ENCODE results near the gene REM1.
"Not testable (repeated sequence)": the region's sequence is repeated elsewhere in the genome, so short reads cannot be mapped to it uniquely, and the experiment has no call there.

Gene REM1

DNA sequence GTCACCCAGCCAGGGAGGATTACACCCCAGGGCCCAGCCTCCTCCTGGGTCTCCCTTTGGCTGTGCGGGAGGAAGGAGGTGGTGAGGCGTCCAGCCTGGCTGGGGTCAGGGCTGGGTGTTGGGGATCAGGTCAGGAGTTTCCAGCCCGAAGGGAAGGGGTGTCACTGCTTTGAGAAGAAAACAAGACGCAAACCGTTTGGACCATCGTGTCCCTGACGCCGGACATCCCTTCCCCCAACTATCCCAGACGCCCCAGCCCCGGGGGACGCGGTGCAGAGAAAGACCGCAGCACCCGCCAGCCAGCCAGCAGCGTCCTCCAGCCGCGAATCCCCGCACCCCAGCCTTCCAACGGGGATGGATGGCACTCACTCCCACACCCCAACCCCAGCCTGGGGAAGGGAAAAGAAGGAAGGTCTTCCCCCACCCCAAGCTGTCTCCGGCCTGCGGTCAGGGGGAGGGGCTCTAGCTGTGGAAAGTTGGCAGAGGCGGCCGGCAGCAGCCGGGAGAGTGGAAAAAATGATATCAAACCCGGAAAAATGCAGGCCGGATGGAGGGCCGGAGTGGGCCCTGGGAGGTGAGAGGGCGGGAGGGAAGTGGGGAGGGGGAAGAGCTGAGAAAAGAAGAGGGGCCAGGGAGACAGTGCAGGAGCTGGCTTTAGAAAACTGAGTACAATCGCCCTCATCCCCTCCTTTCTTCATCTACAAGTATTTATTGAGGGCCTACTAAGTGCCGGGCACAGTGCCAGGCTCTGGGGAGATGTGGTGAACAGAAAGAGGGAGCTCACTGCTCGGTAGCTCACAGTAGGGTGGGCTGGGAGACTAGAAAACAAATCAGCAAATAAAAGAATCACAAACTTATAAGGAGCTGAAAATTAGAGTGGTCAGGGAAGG, 10.6 kb downstream of the REM1 start:
- no peak for DNase-seq

GRCh38 chr20:31488115-31488514, 13.0 kb downstream of the REM1 start:
- DNase-seq, result no peak

- DNase-seq, result no peak
Observed at GRCh38 chr20:31489152-31489551, 14.1 kb downstream of the REM1 start.

DNA sequence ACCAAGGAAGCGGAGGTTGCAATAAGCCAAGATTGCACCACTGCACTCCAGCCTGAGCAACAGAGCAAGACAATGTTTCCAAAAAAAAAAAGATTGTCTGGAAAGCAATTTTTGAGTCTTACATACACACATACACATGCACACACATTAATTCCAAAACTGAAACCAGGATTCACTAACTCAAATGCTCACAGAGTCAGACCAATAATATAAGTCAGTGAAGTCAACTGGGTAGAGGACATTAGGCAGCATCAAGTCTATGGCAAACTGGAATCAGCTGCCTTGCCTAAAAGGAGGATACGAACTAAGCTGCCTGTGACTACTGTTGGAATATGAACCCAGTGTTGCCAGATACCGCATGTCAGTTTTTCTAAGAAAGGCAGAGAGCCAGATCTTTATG, 15.7 kb downstream of the REM1 start:
- DNase-seq, result no peak

DNA sequence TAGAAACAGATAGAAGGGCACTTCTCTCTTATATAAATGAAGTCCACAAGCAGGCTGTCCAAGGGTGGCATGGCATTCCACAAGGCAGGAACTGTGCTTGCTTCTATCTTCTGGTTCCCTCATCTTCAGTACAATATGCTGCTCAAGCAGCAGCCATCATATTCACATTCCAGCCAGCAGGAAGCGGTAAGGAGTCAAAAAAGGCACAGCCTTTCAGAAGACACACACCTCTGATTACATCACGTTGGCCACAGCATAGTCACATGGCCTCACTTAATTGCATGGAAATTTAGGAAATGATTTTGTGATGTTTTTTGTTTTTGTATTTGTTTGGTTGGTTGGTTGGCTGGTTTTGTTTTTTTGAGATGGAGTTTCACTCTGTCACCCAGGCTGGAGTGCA, 19.0 kb downstream of the REM1 start:
- DNase-seq, result no peak

DNA sequence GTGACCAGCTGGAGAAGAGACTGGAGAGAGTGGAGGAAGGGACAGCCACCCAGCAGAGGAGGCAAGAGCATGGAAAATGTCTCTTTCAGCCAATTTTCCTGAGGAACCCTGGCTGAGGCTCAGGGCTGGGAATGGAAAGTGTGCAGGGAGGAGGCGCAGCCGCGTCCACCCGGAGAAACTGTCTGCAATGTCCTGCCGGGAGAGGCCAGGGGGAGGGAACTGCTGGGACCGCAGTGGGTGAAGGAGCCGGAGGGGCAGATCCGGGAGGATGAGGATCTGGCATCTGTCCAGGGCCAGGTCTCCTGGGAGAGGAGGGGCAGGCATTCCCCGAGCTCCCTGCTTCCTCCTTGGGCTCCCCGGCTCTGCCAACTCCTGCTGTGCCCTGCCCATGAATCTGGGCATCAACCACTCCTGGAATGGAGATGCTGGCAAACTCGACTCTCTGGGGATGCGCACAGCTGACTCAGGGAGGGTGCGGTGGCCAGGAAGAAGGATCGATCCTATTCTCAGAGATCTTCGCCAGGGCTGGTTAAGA, 21.7 kb downstream of the REM1 start:
- DNase-seq, result no peak

DNA sequence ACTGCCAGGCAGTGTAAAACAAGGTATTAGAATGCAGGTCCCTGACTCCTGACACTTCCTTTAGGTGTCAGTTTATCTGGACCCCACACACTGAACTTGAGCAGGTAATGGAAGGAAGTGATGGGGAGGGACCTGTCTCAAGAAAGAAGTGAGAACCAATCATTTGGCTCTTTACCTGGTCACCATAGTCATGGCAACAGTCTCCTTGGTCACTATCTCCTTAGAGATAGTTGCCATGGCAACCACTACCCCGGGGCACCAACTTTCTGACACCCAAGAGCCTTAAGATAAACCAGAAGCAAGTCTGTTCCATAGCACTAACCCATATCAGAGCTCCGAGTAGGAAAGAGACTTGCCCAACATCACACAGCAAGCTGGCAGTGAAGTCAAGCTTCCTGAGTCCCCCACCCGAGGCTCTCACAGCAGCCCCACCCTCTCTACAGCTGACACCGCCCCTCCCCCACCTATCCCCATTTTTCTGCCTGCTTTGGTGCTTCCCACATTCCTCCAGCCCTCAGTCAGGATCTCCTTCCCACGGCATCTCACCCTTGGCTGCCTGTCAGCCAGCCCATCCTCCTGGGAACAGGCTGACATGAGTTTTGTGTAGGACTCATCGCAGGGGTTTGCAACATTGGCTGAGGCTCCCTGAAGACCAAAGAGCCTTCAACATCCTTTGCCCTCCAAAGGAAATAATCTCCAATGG, 22.9 kb downstream of the REM1 start:
- no peak for DNase-seq

GRCh38 chr20:31500527-31500926, 25.4 kb downstream of the REM1 start:
- DNase-seq, result no peak

DNA sequence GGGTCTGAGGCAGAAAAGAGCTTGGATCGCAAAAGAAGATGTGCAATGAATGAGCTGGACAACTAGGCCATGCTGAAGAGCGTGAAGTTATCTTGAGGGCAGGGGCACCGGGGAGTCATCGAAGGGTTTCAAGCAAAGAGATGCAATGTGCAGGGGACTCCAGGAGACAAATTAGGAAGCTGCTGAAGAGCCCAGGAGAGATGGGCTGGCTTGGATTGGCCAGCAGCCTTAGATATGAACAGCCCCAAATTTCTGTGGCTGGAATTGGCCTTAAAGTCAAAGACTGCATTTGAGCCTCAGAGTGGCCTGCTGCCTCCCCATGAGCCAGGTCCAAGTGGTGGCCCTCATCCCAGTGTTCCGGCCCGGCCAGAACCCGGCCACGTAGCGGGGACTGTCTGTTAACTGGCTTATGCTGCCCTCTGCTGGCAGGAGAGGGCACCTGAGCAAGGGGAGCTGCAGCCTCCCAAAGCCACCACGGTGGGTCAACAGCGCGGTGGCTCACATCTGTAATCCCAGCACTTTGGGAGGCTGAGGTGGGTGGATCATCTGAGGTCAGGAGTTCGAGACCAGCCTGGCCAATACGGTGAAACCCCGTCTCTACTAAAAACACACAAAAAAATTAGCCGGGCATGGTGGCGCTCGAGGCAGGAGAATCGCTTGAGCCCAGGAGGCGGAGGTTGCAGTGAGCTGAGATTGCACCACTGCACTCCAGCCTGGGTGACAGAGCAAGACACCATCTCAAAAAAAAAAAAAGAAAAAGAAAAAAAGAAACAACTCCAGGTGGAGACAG, 28.0 kb downstream of the REM1 start:
- DNase-seq, result not testable (repeated sequence)

GRCh38 chr20:31505903-31506302, 30.8 kb downstream of the REM1 start:
- DNase-seq, result no peak

DNA sequence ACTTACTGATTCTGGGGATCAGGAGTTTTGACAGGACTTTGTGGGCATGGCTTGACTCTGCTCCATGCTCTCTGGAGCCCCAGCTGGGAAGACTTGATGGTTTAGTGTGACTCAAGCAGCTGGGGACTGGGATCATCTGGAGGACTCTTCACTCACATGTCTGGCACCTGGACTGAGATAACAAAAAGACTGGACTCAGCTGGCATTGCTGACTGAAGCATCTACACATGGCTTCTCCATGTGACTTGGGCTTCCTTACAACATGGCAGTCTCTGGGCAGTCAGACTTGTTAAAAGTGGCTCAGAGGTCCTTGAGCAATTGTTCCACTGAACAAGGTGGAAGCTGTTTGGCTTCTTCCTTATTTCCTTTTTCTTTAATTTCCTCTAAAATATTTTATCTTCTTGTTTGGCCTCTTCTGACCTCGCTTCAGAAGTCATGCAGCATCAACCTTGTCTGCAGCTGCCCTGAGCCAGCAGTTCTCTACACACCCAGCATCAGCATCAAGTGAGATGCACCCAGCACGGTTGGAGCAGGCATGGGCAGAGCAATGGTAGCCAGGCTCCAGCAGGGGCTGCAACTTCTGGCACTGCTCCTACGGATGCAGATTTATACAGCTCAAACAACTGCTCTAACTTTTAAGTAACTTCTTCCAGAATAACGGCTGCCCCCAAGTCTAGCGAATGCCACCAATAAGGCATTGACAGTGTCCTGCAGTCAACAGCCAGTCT, 33.6 kb downstream of the REM1 start:
- no peak for DNase-seq

GRCh38 chr20:31514154-31515071, 39.3 kb downstream of the REM1 start, which contains the start of gene HM13:
Gene HM13, plus strand, starts transcription at chr20:31514442. Its CDS starts 110 bp downstream, at chr20:31514552.
- peak; percentile 88 for DNase-seq

DNA sequence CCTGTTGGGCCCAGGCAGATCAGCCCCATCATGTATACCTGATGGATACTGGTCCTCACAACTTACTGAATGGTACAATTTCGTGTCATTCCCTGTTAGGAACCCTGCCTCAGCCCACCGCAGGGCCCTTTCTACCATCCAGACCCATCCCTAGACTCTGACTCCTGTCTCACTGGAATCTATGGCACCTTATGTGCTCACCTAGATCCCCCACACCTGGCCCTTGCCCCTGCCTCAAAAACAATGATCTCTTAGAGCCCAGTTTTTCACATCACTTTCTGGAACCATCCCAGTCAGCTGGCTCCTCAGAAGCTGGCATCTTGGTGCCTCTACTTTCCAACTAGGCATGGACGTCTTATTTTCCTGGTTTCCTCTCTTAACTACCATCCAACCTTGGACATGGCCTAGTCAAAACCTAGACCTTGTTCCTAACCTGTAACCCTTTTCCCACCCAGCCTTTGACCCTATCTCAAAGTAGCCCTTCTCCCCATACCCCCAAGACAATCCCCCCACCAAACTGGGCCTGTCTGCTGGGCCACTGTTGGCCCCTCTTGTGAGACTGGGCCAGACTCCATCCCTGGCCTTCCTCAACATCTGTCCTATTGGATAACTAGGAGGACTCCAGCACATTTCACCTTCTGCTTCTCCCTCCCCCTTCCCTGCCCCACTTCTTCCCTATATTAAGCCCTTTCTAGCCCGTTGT, 40.1 kb downstream of the REM1 start:
- no peak for DNase-seq

GRCh38 chr20:31515775-31516107, 40.7 kb downstream of the REM1 start:
- DNase-seq, result no peak

- no peak for DNase-seq
Observed at GRCh38 chr20:31516166-31516565, 41.1 kb downstream of the REM1 start.

- DNase-seq, result no peak
Observed at GRCh38 chr20:31516651-31517050, 41.6 kb downstream of the REM1 start.

GRCh38 chr20:31517373-31517772, 42.3 kb downstream of the REM1 start:
- no peak for DNase-seq

DNA sequence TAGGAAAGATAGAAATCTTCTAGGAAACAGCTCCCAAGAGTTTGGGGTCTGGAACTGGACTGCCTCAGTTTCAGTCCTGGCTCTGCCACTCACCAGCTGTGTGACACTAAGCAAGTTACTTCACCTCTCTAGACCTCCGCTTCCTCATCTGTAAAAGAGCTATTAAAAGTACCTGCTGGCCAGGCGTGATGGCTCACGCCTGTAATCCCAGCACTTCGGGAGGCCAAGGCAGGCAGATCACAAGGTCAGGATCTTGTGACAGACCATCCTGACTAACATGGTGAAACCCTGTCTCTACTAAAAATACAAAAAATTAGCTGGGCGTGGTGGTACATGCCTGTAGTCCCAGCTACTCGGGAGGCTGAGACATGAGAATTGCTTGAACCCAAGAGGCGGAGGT, 46.2 kb downstream of the REM1 start:
- not testable (repeated sequence) for DNase-seq

- DNase-seq, result no peak
Observed at GRCh38 chr20:31522731-31523130, 47.6 kb downstream of the REM1 start.

GRCh38 chr20:31523361-31524283, 48.5 kb downstream of the REM1 start:
- DNase-seq, result no peak

Data from NCI-H2107 (cell line).